Keratinocyte (primary cell): ENCODE results near the gene PCARE. TPM values are rescaled to one million over a fixed set of nuclear protein-coding genes. Genes with fewer than 3 reads are reported as not detected.

Source experiments
- DNase-seq: peaks from one replicate; pipeline ENCODE4 v3.0.0-alpha.2; 2011; ENCODE audit warnings: low read depth, missing footprints, low spot score
- FAIRE-seq: peaks from 2 replicates; lab custom pipeline; 2011; peaks lifted over from hg19 to GRCh38; lab: Jason Lieb, UNC
- H2AFZ ChIP-seq: 2 replicates; pipeline ENCODE4 v1.6.0; 2012; ENCODE audit warnings: low read length, control low read depth, inconsistent platforms; ENCODE audit not compliant: control insufficient read depth
- H3K27ac ChIP-seq: 2 replicates; pipeline ENCODE4 v1.5.1; 2011; ENCODE audit warnings: low read length; ENCODE audit not compliant: control insufficient read depth, insufficient read depth
- H3K27me3 ChIP-seq: 3 replicates; pipeline ENCODE4 v1.6.0; 2011; ENCODE audit warnings: low read length; ENCODE audit not compliant: control insufficient read depth, insufficient read depth; ENCODE audit errors: extremely low read depth
- H3K36me3 ChIP-seq, 2 experiments: 2 replicates in 1 of 2; 3 replicates in 1 of 2; pipeline ENCODE4 v1.5.1; 2011; ENCODE audit warnings: low read length in 2 of 2, mild to moderate bottlenecking in 1 of 2; ENCODE audit not compliant: control insufficient read depth in 2 of 2, insufficient read depth in 2 of 2; ENCODE audit errors: extremely low read depth in 1 of 2
- H3K4me1 ChIP-seq: 3 replicates; pipeline ENCODE4 v1.5.1; 2011; ENCODE audit warnings: low read length; ENCODE audit not compliant: control insufficient read depth, insufficient read depth; ENCODE audit errors: extremely low read depth
- H3K4me2 ChIP-seq: 3 replicates; pipeline ENCODE4 v1.6.0; 2011; ENCODE audit warnings: low read depth, low read length; ENCODE audit not compliant: control insufficient read depth, insufficient read depth; ENCODE audit errors: extremely low read depth
- H3K4me3 ChIP-seq, 3 experiments: fragments of 200-600 bp in 1 of 3; sonication (generic) in 1 of 3; 2 replicates in 2 of 3; 3 replicates in 1 of 3; pipeline ENCODE4 v1.5.1; 2011 to 2016; ENCODE audit warnings: low read length in 3 of 3, mild to moderate bottlenecking in 3 of 3, control low read depth in 2 of 3, inconsistent platforms in 1 of 3, low read depth in 1 of 3, mixed read lengths in 1 of 3, mixed run types in 1 of 3, moderate library complexity in 1 of 3; ENCODE audit not compliant: control insufficient read depth in 2 of 3, insufficient read depth in 2 of 3; ENCODE audit errors: extremely low read depth in 1 of 3
- H3K79me2 ChIP-seq: 2 replicates; pipeline ENCODE4 v1.6.0; 2012; ENCODE audit warnings: low read length; ENCODE audit not compliant: control insufficient read depth, insufficient read depth
- H3K9ac ChIP-seq: 3 replicates; pipeline ENCODE4 v1.6.0; 2011; ENCODE audit warnings: low read length; ENCODE audit not compliant: control insufficient read depth, insufficient read depth; ENCODE audit errors: extremely low read depth
- H3K9me1 ChIP-seq: 3 replicates; pipeline ENCODE4 v1.6.0; 2011; ENCODE audit warnings: low read length; ENCODE audit not compliant: control insufficient read depth, insufficient read depth; ENCODE audit errors: extremely low read depth
- H3K9me3 ChIP-seq: 2 replicates; pipeline ENCODE4 v1.5.1; 2012; ENCODE audit warnings: low read depth, low read length; ENCODE audit not compliant: control insufficient read depth
- H4K20me1 ChIP-seq: 3 replicates; pipeline ENCODE4 v1.6.0; 2011; ENCODE audit warnings: low read length; ENCODE audit not compliant: control insufficient read depth, insufficient read depth; ENCODE audit errors: extremely low read depth
- CTCF ChIP-seq, 3 experiments: IDR thresholded peaks in 1 of 3; conservative IDR thresholded peaks in 1 of 3; optimal IDR thresholded peaks in 1 of 3; 2 replicates in 2 of 3; 3 replicates in 1 of 3; pipeline versions ENCODE3 to v1.5.1; 2011; ENCODE audit warnings: low read length in 3 of 3, mild to moderate bottlenecking in 3 of 3, moderate library complexity in 2 of 3, control low read depth in 1 of 3, inconsistent platforms in 1 of 3; ENCODE audit not compliant: insufficient read depth in 2 of 3; ENCODE audit errors: extremely low read depth in 1 of 3
- EZH2 ChIP-seq: IDR thresholded peaks from one replicate; pipeline ENCODE4 v1.6.1; 2012; ENCODE audit warnings: inconsistent platforms, mild to moderate bottlenecking, low read length, moderate library complexity
- dilution Hi-C: fragments of 300-500 bp; cut with MboI; formaldehyde crosslinking; loops from one replicate; pipeline ENCODE4 v1.7.0; 2020; ENCODE audit warnings: low sequenced_read_pairs; ENCODE audit not compliant: extremely low pct_ligation_motif_present
- polyA plus RNA-seq, 5 experiments: library from polyadenylated mRNA; depleted of rRNA in 3 of 5; stranded (reverse) in 3 of 5; stranded (forward) in 1 of 5; unstranded in 1 of 5; fragments of >200 nt; gene quantifications; 1 replicate in 1 of 5; 2 replicates in 3 of 5; 3 replicates in 1 of 5; pipeline versions ENCODE4 v1.2.1 to v1.2.3, GENCODE V29; 2011 to 2012; ENCODE audit warnings: missing spikeins in 2 of 5, low read depth in 1 of 5, low replicate concordance in 1 of 5

Gene PCARE
- polyA plus RNA-seq, 1 donor (not counting 4 experiments of a cell fraction or from before 2014, with no cell fraction given) = not detected

GRCh38 chr2:29066997-29067605 lies 7.2 kb downstream of the PCARE start:
- Histone ChIP-seq H3K36me3 (no peaks in the 10 kb centered on the region), H3K4me1 (peaks cover 54% of the 10 kb centered on the region), H3K27ac (peak overlapping the region; percentile 83), H3K4me2 (peak overlapping the region; percentile 37), H4K20me1 (no peaks in the 10 kb centered on the region), H3K9ac (peak overlapping the region; percentile 33), H2AFZ (peak overlapping the region; percentile 70), H3K4me3 (peak overlapping the region in 1 of 3 experiments; percentile 9), H3K27me3 (no peaks in the 10 kb centered on the region), H3K79me2 (no peaks in the 10 kb centered on the region), H3K9me3 (no peaks in the 10 kb centered on the region), H3K9me1 (no peaks in the 10 kb centered on the region)
- dilution Hi-C loops = loop anchor here (25.0 kb wide), 1 partner anchor 120 kb away; no protein-coding TSS in a partner anchor
- TF ChIP-seq CTCF (optimal IDR thresholded peaks at IDR 0.05 in 1 of 3, IDR thresholded peaks at IDR 0.05 in 1 of 3, conservative IDR thresholded peaks at IDR 0.05 in 1 of 3; ENCODE audit: extremely low read depth in 1 of 3, insufficient read depth in 2 of 3, low read length in 3 of 3) = no peak
- TF ChIP-seq EZH2 = no peak
- FAIRE-seq = peak; percentile 98
- peak; percentile 85 for DNase-seq

DNA sequence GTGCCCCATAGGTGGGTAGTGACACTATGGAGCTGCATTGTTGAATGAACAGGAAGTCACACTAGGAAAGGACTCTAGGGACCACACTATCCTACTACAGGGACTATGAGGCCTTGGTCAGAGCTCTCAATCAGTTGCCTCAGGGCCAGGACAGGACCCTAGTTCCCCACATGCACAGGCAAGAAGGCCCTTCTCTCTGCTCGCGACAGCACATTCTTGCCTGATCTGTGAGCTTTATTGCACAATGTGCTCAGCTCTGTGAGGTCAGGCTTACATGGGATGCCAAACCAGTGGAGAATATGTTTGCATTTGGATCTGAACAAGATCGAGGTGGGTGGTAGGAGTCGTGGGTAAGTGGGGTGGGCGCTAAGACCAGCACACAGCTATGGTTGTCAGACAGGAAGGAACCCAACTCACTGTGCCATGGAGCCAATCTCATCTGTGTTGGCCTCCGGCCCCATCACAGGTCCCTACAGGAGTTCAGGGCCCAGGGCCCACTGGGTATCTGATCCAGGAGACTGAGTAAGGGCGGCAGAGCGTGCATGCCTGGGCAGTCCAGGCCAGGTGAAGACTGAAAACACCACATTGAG lies 8.0 kb downstream of the PCARE start:
- no peaks in the 10 kb centered on the region for H3K27me3 ChIP-seq
- H4K20me1 ChIP-seq = no peaks in the 10 kb centered on the region
- H3K4me2 ChIP-seq = peak overlapping the region; percentile 37
- peak; percentile 73 for DNase-seq
- H3K9ac ChIP-seq = peak overlapping the region; percentile 33
- H3K9me1 ChIP-seq = no peaks in the 10 kb centered on the region
- H3K27ac ChIP-seq = peak overlapping the region; percentile 83
- no peaks in the 10 kb centered on the region for H3K9me3 ChIP-seq
- H3K4me3 ChIP-seq = peak overlapping the region in 1 of 3 experiments; percentile 9
- H3K36me3 ChIP-seq = no peaks in the 10 kb centered on the region
- H2AFZ ChIP-seq = peak overlapping the region; percentile 70
- FAIRE-seq = no peak
- no peaks in the 10 kb centered on the region for H3K79me2 ChIP-seq
- H3K4me1 ChIP-seq = peaks cover 54% of the 10 kb centered on the region
- TF ChIP-seq CTCF (optimal IDR thresholded peaks at IDR 0.05 in 1 of 3, IDR thresholded peaks at IDR 0.05 in 1 of 3, conservative IDR thresholded peaks at IDR 0.05 in 1 of 3; ENCODE audit: extremely low read depth in 1 of 3, insufficient read depth in 2 of 3, low read length in 3 of 3) (no peak), EZH2 (no peak)
- dilution Hi-C loops = loop anchor here (25.0 kb wide), 1 partner anchor 121 kb away; no protein-coding TSS in a partner anchor
